ENCODE data around the gene FAAP20. TPM values are rescaled to one million over a fixed set of nuclear protein-coding genes. Genes with fewer than 3 reads are reported as not detected.

Gene FAAP20
- polyA plus RNA-seq, 2 of the 4 experiments (the other 2 are of a cell fraction): 5.1 to 26.0 TPM

- TF ChIP-seq MAFK (IDR thresholded peaks at IDR 0.05; ENCODE audit: partially characterized antibody): no peak
Measured at GRCh38 chr1:2203671-2204414, 9.3 kb upstream of the FAAP20 start (continued).

GRCh38 chr1:2202843-2203601 lies 8.4 kb upstream of the FAAP20 start:
- no peak for FAIRE-seq
- CTCF ChIA-PET: interaction anchor here (1.5 to 10.4 kb wide), 4 partner anchors 8 to 181 kb away, joined by 4 to 267 read pairs (median 18); partner anchors contain the start of genes FAAP20, MORN1 and RER1

GRCh38 chr1:2202008-2202575 lies 7.5 kb upstream of the FAAP20 start:
- WGBS (ENCODE audit: missing lambda C conversion rate): 78% methylated on average over 9 of the region's 9 CpGs
- no peak for ATAC-seq
- no peak overlapping the region for H3K27ac ChIP-seq
- ChIA-PET CTCF (interaction anchor here (1.5 to 10.4 kb wide), 2 partner anchors 28 to 182 kb away, joined by 11 to 267 read pairs; partner anchors contain the start of genes MORN1 and RER1), POLR2A (no interaction called here)
- DNase-seq (ENCODE audit: low read depth in 1 of 2, low spot score in 1 of 2): no peak
- peaks cover 25% of the 10 kb centered on the region for H3K4me1 ChIP-seq
- no peak for FAIRE-seq
- no peak for TF ChIP-seq SREBF2 (IDR thresholded peaks at IDR 0.05)
- TF ChIP-seq RNF2 (IDR thresholded peaks at IDR 0.05; ENCODE audit: borderline replicate concordance, low read depth): no peak
- TF ChIP-seq, protein P1, sequence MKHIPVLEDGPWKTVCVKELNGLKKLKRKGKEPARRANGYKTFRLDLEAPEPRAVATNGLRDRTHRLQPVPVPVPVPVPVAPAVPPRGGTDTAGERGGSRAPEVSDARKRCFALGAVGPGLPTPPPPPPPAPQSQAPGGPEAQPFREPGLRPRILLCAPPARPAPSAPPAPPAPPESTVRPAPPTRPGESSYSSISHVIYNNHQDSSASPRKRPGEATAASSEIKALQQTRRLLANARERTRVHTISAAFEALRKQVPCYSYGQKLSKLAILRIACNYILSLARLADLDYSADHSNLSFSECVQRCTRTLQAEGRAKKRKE (CRISPR knock-in tag; IDR thresholded peaks at IDR 0.05; ENCODE audit: low read depth): no peak
- no peak for TF ChIP-seq EHF (CRISPR knock-in tag; IDR thresholded peaks at IDR 0.05)
- TF ChIP-seq FOSL2 (IDR thresholded peaks at IDR 0.05): no peak
- no peak for TF ChIP-seq FOSL2 (CRISPR knock-in tag; IDR thresholded peaks at IDR 0.05)
- no peak for TF ChIP-seq JUN (IDR thresholded peaks at IDR 0.05)
- TF ChIP-seq FOSB (CRISPR knock-in tag; IDR thresholded peaks at IDR 0.05): no peak
- TF ChIP-seq FOXS1 (CRISPR knock-in tag; IDR thresholded peaks at IDR 0.05): no peak
- TF ChIP-seq TFCP2L1 (CRISPR knock-in tag; IDR thresholded peaks at IDR 0.05): no peak
- no peak for TF ChIP-seq GATA3 (IDR thresholded peaks at IDR 0.05; ENCODE audit: borderline replicate concordance)
- no peak for TF ChIP-seq TP53 (CRISPR knock-in tag; IDR thresholded peaks at IDR 0.05)
- no peak for TF ChIP-seq RFX5 (IDR thresholded peaks at IDR 0.05)
- TF ChIP-seq EHMT2 (IDR thresholded peaks at IDR 0.05; ENCODE audit: low read depth): no peak
- H3K4me2 ChIP-seq: no peak overlapping the region
- H3K4me3 ChIP-seq: no peak overlapping the region
- H3K9me3 ChIP-seq: no peaks in the 10 kb centered on the region

More at GRCh38 chr1:2202843-2203601, 8.4 kb upstream of the FAAP20 start:
- POLR2A ChIA-PET: interaction anchor here (1.2 kb wide), 1 partner anchor 8 kb away, joined by 6 read pairs; the partner anchor contains the start of gene FAAP20
- Histone ChIP-seq H3K4me2 (no peak overlapping the region), H3K4me3 (no peak overlapping the region), H3K4me1 (peaks cover 34% of the 10 kb centered on the region), H3K9me3 (no peaks in the 10 kb centered on the region), H3K27ac (no peak overlapping the region)
- DNase-seq (ENCODE audit: low read depth in 1 of 2, low spot score in 1 of 2) (no peak), ATAC-seq (no peak)
- TF ChIP-seq ZNF302 (CRISPR knock-in tag; IDR thresholded peaks at IDR 0.05) (no peak), MAZ (IDR thresholded peaks at IDR 0.05; ENCODE audit: borderline replicate concordance, low read depth, low read length) (no peak), ZSCAN20 (CRISPR knock-in tag; IDR thresholded peaks at IDR 0.05) (no peak)
- TF ChIP-seq, protein P1 (CRISPR knock-in tag; IDR thresholded peaks at IDR 0.05; ENCODE audit: low read depth): no peak
- WGBS (ENCODE audit: missing lambda C conversion rate): 91% methylated on average over 4 of the region's 15 CpGs
